Stimulated activated CD8-positive, alpha-beta memory T cell treated with anti-CD3 and anti-CD28 coated beads, Interleukin-7, amount 100 ng/mL, for 4 hours (primary cell): ENCODE data around the gene SNRNP25.

Experiments
- DNase-seq, 2 donors: peaks; one replicate each; pipeline ENCODE4 v3.0.0-alpha.2; 2020; ENCODE audit warnings: low read depth in 2 of 2

SNRNP25 gene

GRCh38 chr16:62968-63391 is 9.4 kb downstream of the SNRNP25 start:
- no peak for DNase-seq

DNA sequence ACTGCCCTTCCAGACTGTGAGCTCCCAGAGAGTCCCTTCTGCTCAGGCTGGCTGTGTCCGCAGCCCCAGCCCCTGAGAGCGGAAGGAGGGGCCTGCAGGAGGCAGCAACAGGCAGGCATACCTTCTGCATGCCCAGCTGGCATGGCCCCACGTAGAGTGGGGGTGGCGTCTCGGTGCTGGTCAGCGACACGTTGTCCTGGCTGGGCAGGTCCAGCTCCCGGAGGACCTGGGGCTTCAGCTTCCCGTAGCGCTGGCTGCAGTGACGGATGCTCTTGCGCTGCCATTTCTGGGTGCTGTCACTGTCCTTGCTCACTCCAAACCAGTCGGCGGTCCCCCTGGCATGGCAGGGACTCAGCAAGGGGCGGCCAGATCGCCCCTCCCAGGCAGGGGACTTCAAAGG is 9.8 kb downstream of the SNRNP25 start:
- DNase-seq, result no peak

GRCh38 chr16:63998-64913 is 10.6 kb downstream of the SNRNP25 start:
- no peak for DNase-seq

DNA sequence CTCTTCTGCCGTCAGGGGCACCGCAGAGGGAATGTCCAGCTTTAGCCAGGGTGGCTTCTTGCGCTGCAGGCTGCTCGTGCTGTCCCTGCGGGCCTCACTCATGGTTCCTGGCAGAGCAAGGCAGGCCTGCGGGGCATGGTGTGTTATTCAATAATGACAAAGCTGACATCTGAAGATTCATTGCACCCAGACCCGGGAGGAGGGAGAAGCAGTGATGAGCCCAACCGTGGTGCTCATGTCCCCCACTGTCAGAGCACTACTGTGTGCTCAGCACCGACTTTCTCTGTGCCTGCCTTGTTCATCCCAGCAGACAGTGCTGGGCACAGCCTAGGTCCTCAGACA is 11.3 kb downstream of the SNRNP25 start:
- no peak for DNase-seq

GRCh38 chr16:65745-66144 is 12.1 kb downstream of the SNRNP25 start:
- DNase-seq, result peak; percentile 71 to 72

DNA sequence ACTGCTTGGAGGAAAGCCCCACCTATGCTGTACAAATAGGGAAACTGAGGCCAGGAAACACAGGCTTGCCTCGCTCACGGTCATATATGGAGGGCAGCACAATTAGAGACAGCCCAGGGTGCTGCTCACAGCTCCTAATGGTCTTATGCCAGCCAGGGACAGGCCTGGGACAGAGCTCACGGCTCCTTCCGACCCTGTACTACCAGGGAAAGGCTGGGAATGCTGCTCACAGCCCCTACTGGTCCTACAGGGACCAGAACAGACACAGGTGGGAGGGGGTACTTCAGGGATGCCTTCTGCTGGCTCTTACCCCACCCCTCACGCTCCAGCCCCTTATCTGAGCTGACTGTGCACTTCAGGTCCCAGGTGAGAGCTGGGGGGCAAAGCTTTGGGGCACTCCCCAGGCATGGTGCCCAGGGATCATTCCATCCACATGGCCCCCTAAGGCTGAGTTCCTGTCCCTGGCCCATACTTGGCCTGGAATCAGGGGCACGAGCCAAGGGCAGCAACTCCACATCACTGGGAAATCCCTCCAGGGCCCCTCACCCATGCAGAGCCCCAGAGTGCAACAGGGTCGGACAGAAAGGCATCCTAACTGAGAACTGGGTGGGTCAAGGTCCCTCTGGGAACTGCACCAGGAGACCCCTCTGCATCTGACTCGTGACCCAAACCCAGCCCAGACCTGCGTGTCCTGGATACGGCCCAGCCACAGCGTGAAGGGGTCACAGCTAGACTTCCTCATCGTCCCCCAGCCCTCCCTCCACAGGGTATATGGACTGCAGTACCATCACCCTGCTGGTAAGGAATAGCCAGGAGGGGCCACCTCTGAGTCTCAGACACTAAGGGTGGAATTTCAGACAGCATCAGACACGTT is 12.9 kb downstream of the SNRNP25 start:
- no peak for DNase-seq

DNA sequence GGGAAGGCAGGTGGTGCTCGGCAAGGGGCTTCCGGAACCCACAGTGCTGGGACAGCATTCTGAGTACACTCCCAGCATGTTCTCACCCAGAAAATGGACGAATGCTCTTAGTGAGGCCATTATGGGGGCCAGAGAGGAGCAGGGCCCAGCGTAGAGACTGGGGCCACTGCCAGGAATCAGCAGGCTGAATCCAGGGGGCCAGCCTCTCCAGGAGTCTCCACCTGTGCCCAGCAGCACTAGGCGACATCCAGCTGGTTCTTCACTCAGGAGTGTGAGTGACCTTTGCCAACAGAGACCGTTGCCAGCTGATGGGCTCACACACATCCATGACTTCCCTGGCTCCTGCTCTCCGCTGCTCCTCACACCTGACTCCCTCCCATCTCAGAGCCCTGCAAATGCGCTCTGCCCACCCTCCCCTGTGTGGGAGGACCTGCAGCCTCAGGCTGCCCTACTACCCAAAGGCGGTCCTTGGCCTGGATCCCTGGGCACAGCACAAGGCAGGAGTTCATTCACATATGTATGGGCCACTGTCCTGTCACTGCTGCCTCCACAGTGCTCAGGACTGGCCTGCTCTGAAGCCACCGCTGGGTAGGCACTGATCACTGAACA is 13.7 kb downstream of the SNRNP25 start:
- no peak for DNase-seq

- DNase-seq, result no peak
These were observed 14.5 kb downstream of the SNRNP25 start for GRCh38 chr16:67884-68789.

- DNase-seq, result no peak
These were observed 15.6 kb downstream of the SNRNP25 start for GRCh38 chr16:69181-69580.

DNA sequence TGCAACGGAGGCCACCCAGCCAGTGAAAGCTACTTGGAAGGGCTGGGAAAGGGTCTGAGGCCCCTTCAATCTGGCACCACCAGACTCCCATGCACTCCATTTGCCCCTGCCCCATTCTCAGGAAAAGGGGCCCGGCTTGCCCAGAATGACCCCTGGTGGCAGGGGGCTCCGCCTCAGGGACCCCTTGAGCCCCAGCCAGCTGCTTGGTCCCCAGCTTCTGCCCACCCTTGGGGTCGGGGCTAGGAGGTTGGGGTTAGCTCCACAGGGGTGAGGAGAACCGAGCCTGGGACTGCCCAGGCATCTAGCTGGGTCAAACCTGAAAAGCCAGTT is 17.5 kb downstream of the SNRNP25 start:
- DNase-seq, result no peak

GRCh38 chr16:71540-72401 is 18.1 kb downstream of the SNRNP25 start:
- no peak for DNase-seq

- DNase-seq, result no peak
These were observed 19.2 kb downstream of the SNRNP25 start, which contains the start of gene RHBDF1 for GRCh38 chr16:72561-73548. Gene RHBDF1 (minus strand): TSS chr16:72631. CDS start chr16:65015, 7,616 bp downstream.

DNA sequence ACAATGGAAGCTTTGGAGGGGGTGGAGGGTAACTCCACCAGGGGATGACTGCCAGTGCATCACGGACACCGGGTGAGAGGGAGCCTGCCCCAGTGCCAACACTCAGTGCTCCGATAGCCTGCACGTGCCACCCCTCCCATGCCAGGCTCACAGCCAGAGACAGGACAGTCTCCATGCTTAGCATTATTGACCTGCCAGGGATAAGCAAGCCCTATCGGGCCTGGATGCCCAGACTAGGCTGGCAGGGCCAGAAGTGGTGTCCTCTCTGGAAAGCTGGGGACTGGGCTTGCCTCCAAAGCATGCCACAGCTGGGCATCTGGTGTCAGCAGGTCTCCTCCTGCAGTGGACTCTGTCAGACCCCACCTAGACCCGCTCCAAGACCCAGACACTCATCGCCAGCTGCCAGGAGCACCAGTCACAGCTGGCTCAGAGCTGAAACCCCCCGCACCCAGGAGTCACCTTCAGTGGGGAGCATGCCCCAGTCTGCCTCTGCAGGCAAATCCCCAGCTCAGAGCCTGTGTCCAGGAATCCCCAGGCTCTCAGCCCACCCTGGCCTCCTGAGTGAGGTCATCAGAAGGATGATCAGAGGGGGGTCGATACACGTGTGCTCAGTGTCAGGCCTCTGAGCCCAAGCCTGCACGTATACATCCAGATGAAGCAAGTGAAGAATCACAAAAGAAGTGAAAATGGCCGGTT is 20.6 kb downstream of the SNRNP25 start:
- no peak for DNase-seq

DNA sequence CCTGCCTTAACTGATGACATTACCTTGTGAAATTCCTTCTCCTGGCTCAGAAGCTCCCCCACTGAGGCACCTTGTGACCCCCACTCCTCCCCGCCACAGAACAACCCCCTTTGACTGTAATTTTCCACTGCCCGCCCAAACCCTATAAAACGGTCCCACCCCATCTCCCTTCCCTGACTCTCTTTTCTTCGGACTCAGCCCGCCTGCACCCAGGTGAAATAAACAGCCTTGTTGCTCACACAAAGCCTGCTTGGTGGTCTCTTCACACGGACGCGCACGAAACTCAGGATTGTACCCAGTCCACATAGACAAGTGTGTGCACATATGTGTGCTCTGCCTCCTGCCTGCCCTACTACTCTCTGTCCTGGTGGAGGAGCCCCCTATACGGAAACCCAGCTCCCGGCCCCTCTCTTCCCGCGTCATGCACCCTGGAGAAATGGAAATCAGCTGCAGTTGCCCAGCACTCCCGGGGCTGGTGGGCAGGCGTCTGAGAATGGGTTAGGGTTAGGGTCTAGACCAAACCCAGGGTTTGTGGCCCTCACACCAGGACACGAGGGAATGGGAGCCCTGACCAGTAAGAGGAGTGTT is 21.2 kb downstream of the SNRNP25 start:
- no peak for DNase-seq

- no peak for DNase-seq
These were observed 22.2 kb downstream of the SNRNP25 start for GRCh38 chr16:75580-76501.

- no peak for DNase-seq
These were observed 23.1 kb downstream of the SNRNP25 start for GRCh38 chr16:76535-77272.
